HG02571 (cell line): ENCODE data around the gene EID2.

Experiments
- ATAC-seq: cut with Tn5 transposase; IDR thresholded peaks from one replicate; pipeline ENCODE4 v1.9.1; 2021; ENCODE audit warnings: mild to moderate bottlenecking, moderate library complexity; ENCODE audit not compliant: unreplicated experiment

Gene EID2

DNA sequence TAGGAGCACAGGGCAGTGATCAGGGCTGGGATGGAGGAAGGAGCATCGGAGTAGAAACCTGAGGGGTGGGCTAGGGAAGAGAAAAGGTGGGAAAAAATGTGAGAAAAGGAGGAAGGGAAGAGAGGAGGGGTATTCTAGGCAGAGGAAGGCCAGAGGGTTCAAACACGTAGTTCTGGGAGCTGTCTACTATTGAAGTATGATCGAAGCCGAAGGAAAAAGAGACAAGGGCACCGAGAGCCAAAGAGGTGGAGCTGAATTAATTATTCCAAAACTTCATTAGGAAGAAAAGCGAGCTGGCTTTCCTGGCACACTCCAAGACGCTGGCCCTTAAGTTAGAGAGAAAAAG, 33.4 kb downstream of the EID2 start:
- no peak for ATAC-seq

DNA sequence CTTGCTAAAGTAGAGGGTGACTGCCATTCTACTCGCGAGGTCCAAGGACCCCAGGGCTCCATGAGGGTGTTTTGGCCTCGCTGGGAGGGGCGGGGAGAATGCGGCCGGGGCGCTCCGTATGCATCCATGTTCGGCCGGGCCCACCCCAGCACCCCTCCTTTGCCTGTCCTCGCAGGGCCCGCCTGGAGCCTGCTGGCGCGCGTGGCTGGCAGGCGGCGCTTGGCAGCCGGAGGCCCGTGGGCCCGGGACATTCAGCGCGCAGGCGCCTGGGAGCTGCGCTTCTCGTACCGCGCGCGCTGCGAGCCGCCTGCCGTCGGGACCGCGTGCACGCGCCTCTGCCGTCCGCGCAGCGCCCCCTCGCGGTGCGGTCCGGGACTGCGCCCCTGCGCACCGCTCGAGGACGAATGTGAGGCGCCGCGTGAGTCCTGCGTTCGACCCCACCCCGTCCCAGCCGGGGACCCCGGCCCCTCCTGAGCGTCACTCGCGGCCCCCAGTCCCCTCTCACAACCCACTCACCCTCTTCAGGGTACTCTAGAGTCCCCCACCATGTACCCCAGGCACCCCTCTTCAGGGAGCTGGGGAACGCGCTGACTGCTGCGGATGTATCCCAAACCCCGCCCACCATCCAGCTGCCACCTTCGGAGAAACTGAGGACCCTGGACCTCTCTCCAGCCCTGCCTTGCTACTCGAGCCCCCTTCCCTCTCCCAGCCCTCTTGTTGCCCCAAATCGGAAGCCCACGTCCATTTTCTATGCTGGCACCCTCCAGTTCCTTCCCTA, 37.1 kb downstream of the EID2 start:
- ATAC-seq = no peak

DNA sequence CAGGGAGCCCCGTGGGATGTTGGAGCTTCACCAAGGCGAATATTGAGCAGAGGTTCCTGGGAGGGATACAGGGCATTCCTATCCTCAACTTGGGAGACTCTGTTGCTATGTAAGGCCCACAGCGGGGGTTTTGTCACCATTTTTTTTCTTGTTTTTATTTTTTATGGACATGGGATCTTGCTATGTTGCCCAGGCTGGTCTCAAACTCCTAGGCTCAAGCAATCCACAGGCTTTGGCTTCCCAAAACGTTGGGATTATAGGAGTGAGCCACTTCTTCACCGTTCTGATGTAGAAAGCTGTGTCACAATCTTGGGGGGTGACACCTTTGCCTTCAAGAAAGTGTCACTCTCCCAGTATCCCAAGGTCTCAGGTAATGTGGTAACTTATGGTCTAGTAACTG, 38.6 kb downstream of the EID2 start:
- no peak for ATAC-seq

DNA sequence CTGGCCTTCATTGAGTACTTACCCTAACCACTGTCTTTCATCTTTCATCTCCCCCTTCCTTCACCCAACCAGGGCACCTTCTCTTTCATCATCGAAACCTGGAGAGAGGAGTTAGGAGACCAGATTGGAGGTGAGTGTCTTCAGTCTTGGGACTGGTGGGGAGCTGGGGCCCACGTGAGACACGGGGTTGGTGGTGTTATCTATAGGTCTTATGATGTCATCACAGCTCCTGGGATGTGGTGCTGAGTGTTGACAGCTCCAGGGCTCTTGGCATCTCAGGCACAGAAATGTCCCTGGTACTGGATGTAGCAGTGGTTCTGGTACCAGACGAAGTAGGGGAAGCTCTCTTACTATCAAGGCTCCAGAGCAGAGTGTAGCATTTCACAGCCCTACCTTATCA, 39.4 kb downstream of the EID2 start:
- ATAC-seq = no peak

DNA sequence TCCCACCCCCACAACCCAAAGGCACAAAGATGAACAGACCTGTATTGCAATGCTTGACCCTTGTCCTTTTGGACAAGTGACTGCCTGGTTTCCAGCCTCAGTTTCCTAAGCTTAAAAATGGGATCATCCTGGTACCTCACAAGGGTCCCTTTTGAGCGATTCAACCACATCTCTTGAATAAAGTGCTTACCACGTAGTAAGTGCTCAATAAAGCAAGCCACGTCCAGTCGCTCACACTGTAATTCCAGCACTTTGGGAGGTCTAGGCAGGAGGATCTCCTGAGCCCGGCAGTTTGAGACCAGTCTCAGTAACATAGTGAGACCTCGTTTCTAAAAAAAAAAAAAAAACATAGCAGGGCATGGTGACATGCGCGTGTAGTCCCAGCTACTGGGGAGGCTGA, 40.0 kb downstream of the EID2 start:
- ATAC-seq = no peak

DNA sequence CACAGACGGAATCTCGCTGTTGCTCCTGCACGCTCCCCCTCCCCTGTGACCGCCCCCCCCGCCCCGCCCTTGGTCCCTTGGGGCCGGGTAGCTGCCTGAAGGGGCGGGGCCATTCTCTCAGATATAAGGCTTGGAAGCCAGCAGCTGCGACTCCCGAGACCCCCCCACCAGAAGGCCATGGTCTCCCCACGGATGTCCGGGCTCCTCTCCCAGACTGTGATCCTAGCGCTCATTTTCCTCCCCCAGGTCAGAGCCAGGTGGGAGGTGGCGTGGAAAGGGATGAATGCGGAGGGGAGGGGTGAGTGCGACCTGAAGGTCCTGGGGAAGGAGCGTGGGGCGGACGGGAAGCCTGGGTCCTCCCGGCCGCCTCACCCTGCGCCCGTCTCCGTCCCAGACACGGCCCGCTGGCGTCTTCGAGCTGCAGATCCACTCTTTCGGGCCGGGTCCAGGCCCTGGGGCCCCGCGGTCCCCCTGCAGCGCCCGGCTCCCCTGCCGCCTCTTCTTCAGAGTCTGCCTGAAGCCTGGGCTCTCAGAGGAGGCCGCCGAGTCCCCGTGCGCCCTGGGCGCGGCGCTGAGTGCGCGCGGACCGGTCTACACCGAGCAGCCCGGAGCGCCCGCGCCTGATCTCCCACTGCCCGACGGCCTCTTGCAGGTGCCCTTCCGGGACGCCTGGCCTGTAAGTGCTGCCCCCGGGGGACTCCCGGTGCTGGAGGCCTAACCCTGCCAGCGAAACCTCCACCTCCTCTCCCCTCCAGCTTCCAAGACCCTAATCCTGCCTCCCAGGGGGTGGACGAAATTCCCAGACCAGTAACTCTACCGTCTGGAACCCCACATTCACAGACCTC, 40.9 kb downstream of the EID2 start, which contains the start of gene DLL3:
Gene DLL3, plus strand, starts transcription at position 150 of the 845 bp plus-strand sequence. Its CDS starts 28 bp downstream, at position 178.
- no peak for ATAC-seq

DNA sequence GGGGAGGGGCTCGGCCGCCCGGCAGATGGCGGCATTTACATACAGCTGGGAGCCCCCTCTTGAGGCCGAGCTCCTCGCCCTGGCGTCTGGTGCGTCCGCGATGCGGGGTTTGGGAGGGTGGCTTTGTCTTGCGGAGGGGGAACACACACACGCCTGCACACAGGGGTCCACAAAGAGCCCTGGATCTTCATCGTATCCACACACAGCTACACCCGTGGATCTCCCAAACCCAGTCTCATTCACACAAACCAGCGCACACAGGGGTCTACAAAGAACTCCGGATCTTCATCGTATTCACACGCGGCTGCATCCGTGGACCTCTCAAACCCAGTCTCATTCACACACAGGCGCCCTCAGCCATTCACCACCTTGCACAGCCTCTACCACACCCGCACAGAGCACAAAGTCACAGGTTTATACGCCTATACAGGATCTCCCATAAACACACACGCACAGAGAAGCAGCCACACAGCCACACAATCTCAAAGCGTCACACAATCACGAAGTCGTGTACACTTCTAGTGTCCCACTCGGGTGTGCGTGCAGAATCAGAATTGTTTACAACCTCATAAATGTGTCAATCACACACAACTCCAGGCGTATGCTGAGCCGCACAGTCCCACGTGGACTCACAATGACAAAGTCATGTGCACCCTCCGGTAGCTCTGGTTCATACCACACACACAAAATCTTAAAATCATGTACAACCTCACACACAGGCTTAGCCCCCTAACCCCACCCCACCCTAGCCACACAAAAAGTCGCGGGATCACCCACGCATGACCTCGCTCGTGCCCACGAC, 41.8 kb downstream of the EID2 start:
- no peak for ATAC-seq

DNA sequence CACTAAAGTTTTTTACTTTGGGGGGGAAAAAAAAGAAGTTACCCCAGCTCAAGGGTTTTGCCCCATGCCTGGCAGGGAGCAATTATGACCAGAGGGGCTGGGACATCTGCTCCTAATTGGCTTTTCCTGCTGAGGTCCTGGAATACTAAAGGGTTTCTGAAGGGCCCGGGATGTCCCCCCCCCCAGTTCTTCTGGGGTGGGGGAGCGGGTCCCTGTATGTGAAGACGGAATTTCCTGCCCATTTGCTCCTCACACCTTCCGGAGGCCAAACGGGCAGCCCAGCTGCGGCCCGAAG, 42.3 kb downstream of the EID2 start:
- ATAC-seq = no peak

DNA sequence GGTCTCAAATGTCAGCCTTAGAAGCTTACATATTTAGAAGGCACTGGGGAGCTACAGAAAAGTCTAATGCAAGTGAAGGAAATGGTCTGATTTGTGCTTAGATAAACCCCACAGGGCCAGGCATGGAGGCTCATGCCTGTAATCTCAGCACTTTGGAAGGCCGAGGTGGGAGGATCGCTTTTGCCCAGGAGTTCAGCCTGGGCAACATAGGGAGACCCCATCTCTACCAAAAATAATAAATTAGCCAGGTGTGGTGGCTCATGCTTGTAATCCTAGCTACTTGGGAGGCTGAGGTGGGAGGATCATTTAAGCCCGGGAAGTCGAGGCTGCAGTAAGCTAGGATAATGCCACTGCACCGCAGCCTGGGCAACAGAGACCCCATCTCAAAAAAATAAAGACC, 43.9 kb downstream of the EID2 start:
- no peak for ATAC-seq

DNA sequence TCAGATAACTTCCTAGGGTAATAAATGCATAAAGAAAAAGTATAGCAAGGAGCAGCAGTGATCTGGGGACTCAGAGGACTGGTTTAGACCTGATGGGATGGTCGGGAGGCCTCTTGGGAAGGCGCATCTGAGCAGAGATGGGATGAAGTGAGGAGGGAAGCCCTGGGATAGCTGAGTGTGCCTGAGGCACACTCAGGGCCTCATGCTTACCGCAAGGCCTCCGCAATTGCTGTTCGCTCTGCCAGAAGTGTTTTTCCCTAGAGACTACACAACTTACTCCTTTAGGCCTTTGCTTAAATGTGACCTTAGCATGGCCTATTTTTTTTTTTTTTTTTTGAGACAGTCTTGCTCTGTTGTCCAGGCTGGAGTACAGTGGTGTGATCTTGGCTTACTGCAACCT, 45.3 kb downstream of the EID2 start:
- no peak for ATAC-seq

DNA sequence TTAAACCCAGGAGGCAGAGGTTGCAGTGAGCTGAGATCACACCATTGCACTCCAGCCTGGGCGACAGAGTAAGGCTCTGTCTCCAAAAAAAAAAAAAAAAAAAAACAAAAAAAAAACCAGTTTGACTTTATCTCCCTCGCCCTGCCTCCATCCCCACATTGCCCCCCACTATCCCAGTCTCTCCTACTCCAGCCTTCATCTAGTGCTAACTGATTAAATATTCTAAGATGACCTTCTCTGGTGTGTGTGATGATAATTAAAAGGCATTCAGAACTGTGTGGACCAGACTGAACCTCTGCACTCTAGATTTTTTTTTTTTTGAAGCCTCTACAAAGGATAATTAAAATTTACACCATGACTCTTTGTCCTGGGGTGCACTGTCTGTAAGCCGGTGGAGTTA, 47.2 kb downstream of the EID2 start:
- ATAC-seq = no peak

DNA sequence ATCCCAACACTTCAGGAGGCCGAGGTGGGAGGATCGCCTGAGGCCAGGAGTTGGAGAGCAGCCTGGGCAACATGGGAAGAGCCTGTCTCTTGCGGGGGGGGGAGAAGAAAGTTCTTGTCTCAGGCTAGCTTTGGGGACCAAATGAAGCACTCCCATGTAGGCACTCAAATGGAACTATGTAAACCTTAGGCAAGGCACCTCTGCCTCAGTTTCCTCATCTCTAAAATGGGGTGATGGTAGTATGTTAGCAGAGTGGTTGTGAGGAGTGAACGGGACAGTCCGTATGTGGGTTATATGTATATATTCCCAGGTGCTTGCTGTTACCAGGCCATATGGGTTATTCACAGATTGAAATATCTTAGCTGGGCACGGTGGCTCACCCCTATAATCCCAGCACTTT, 47.7 kb downstream of the EID2 start:
- no peak for ATAC-seq

DNA sequence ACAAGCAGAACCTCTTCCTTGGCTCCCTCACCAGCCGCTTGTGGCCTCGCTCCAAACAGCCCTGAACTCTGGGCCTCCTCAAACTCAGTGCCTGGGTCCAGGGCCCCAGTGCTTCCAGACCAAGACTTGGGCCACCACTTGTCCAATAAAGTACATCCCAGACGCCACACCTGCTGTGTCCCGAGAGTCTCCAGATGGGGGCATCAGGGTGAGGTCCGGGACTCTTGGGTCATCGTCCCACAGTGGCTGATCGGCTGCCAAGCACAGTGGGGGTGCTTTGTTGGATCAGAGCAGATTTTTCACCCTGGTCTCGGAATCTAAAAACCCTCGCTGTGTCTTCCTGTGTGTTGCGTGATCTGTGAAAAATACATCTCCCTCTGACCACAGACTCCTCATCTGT, 50.2 kb downstream of the EID2 start:
- ATAC-seq = no peak
